Heart left ventricle (tissue), 16 donors: Measurements from ENCODE around the gene PACSIN2. TPM values are rescaled to one million over a fixed set of nuclear protein-coding genes. Genes with fewer than 3 reads are reported as not detected.

ENCODE experiments used
- ATAC-seq, 4 donors: fragments of 200-7000 bp; cut with Tn5 transposase; one replicate each; pipeline ENCODE4 v1.9.1; 2020 to 2022; ENCODE audit warnings: moderate library complexity in 4 of 4, mild to moderate bottlenecking in 3 of 4, moderate number of reproducible peaks in 1 of 4
- DNase-seq, 5 donors: peaks; one replicate each; pipeline ENCODE4 v3.0.0-alpha.2; 2020
- H3K27ac ChIP-seq, 12 donors: fragments of 200-600 bp; sonication (generic) in 4 of 12; one replicate each; pipeline versions ENCODE4 v1.5.0 to v1.8.0; 2016 to 2022; ENCODE audit warnings: mild to moderate bottlenecking in 2 of 12
- H3K27me3 ChIP-seq, 9 donors: fragments of 200-600 bp; sonication (generic) in 2 of 9; one replicate each; pipeline versions ENCODE4 v1.5.1 to v1.8.0; 2016 to 2022; ENCODE audit warnings: mild to moderate bottlenecking in 3 of 9
- H3K36me3 ChIP-seq, 9 donors: fragments of 200-600 bp; sonication (generic) in 2 of 9; one replicate each; pipeline versions ENCODE4 v1.5.0 to v1.8.0; 2018 to 2022; ENCODE audit warnings: mild to moderate bottlenecking in 2 of 9
- H3K4me1 ChIP-seq, 12 donors: fragments of 200-600 bp; sonication (generic) in 4 of 12; one replicate each; pipeline versions ENCODE4 v1.5.0 to v1.8.0; 2016 to 2022; ENCODE audit warnings: mild to moderate bottlenecking in 3 of 12
- H3K4me3 ChIP-seq, 12 donors: fragments of 200-600 bp; sonication (generic) in 4 of 12; one replicate each; pipeline versions ENCODE4 v1.5.0 to v1.8.0; 2017 to 2022; ENCODE audit warnings: mild to moderate bottlenecking in 9 of 12, moderate library complexity in 4 of 12
- H3K9me3 ChIP-seq, 12 donors: fragments of 200-600 bp; sonication (generic) in 4 of 12; one replicate each; pipeline versions ENCODE4 v1.5.0 to v1.8.0; 2016 to 2022; ENCODE audit warnings: mild to moderate bottlenecking in 1 of 12
- POLR2A ChIP-seq, 2 donors: fragments of 450-650 bp; IDR thresholded peaks; one replicate each; pipeline ENCODE4 v1.6.1; 2017; ENCODE audit warnings: antibody characterized with exemption in 2 of 2, mild to moderate bottlenecking in 2 of 2, moderate library complexity in 2 of 2
- WGBS, 4 donors: extraction: QIAGEN DNeasy Blood & Tissue Kit in 2 of 4; methylation state at CpG; one replicate each; pipeline versions ENCODE4 v1.1.5 to v1.1.7; 2013 to 2018; 5-methylcytosine and 5-hydroxymethylcytosine counted together
- intact Hi-C, 10 donors: fragments of 100-400 bp; cut with DNase I; formaldehyde crosslinking; loops; one replicate each; pipeline versions ENCODE4 v1.11.1 to v1.14.2; 2022
- polyA plus RNA-seq, 2 donors: library from polyadenylated mRNA; stranded (reverse); fragments of 200-250 nt; gene quantifications; one replicate each; pipeline ENCODE4 v1.2.3, GENCODE V29; 2013
- total RNA-seq, 9 donors: library from RNA; depleted of rRNA in 2 of 9; stranded (reverse); fragments of >200 nt in 2 of 9; fragmentation: NEBNext Ultra II Directional in 3 of 9; extraction: Animal tissue kit (Norgen Biotek cat#: 25700) in 3 of 9; gene quantifications; one replicate each; pipeline versions ENCODE4 v1.1.0 to v1.2.4, GENCODE V29; 2016 to 2023
- TF ChIP-seq, protein P1 (sequence below), 12 donors: fragments of 200-600 bp; sonication (generic) in 4 of 12; IDR thresholded peaks; one replicate each; pipeline versions ENCODE4 v1.5.0 to v1.8.0; 2018 to 2022; ENCODE audit warnings: antibody characterized with exemption in 12 of 12, mild to moderate bottlenecking in 5 of 12
- donor health status: ischemic (EF 13 %, LVEDD 7.1; RV severe dilation, severe dysfunction).
- donor health status: healthy with polysubstance abuse.
- donor health status: DM: no; HTN: yes; CAD: no.
- donor health status: DM: no; HTN: no; CAD: no.
- donor health status: ischemic (EF 25% LVEDD 6.9; RV normal size, moderate dysfunction).
- donor health status: ischemic (EF 25% LVEDD 5.7; RV mildly dilated, moderate dysfunction).
- donor health status: healthy.
- donor health status: DM: yes; HTN: yes; CAD: no.
- donor health status: ischemic (EF 35%, LVEDD 5.7; RV mildly dilated, moderate dysfunction).
- donor health status: nonischemic (EF 11% LVEDD 7.7; RV severe dilation, severe dysfunction).
- donor health status: DM: yes; HTN: yes; CAD: no.
- donor health status: PGD.
- donor health status: ischemic (EF 29% LVEDD 5.4; RV normal size, mild dysfunction).
- donor health status: nonischemic (EF 23%, LVEDD 6.1; RV moderate dilation, normal function).

The PACSIN2 gene
- total and polyA plus RNA-seq, 11 donors, result 26.5 to 87.1 (median 59.3) TPM

DNA sequence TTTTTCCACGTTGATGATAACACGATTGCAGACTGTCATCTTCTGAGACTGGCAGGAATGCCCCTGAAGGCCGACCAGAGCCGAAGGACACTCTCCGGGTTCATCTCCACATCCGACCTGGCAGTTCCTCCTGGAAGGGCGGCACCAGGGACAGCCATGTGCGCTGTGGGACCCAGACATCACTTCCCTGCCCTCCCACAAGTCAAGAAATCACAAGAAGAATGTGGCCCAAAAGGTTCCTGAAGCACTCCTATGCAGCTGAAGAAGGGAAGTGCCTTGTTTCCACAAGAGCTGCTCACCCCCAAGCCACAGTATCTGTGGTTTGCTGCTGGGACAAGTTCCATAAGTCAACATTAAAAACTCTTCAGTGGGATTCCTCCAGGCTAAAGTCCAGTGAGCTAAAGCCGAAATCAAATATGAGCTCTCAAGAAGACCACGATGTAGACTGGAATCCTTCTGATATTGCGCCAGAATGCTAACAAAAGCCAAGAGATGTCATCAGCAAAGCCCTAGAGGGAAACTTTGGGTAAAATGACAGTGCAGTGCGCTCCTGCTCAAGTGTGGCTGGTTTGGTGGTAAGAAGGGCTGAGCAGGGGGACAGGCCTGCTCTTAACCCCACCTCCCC is 21.2 kb downstream of the PACSIN2 start:
- Histone ChIP-seq H3K27me3 (no peaks in the 10 kb centered on the region), H3K9me3 (peaks cover 0 to 5% (median 0%) of the 10 kb centered on the region in 12 donors), H3K27ac (peak overlapping the region in 3 of 12 donors; percentile 76 to 86 (median 86)), H3K4me3 (no peak overlapping the region), H3K4me1 (peaks cover 4 to 86% (median 46%) of the 10 kb centered on the region in 12 donors), H3K36me3 (peaks cover 0 to 4% (median 0%) of the 10 kb centered on the region in 9 donors)
- DNase-seq, result no peak
- intact Hi-C loops, result no loop called here
- peak in 1 of 4 donors; percentile 16 for ATAC-seq
- no peak for TF ChIP-seq POLR2A (IDR thresholded peaks at IDR 0.05)
- TF ChIP-seq, protein P1, sequence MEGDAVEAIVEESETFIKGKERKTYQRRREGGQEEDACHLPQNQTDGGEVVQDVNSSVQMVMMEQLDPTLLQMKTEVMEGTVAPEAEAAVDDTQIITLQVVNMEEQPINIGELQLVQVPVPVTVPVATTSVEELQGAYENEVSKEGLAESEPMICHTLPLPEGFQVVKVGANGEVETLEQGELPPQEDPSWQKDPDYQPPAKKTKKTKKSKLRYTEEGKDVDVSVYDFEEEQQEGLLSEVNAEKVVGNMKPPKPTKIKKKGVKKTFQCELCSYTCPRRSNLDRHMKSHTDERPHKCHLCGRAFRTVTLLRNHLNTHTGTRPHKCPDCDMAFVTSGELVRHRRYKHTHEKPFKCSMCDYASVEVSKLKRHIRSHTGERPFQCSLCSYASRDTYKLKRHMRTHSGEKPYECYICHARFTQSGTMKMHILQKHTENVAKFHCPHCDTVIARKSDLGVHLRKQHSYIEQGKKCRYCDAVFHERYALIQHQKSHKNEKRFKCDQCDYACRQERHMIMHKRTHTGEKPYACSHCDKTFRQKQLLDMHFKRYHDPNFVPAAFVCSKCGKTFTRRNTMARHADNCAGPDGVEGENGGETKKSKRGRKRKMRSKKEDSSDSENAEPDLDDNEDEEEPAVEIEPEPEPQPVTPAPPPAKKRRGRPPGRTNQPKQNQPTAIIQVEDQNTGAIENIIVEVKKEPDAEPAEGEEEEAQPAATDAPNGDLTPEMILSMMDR (IDR thresholded peaks at IDR 0.05), result no peak
- WGBS, 4 donors, result 70 to 79% (median 74%) methylated on average over 12 of the region's 12 CpGs

DNA sequence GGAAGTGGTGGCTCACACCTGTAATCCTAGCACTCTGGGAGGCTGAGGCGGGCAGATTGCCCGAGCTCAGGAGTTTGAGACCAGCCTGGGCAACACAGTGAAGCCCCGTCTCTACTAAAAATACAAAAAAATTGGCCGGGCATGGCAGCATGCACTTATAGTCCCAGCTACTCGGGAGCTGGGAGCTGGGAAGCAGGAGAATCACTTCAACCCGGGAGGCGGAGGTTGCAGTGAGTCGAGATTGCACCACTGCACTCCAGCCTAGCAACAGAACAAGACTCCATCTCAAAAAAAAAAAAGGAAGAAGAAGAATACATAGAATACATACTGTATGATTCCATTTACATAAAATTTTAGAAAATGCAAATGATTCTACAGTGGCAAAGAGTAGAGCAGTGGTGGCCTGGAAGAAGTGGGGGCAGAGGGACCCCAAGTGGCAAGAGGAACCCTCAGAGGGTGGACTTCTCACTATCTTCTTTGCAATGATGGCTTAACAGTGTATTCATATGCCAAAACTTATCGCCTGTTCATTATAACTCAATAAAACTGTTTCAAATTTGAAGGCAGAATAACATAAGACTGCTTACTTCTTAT is 22.0 kb downstream of the PACSIN2 start:
- 76 to 88% (median 81%) methylated on average over 9 of the region's 9 CpGs for WGBS, 4 donors
- Histone ChIP-seq H3K36me3 (peaks cover 0 to 4% (median 0%) of the 10 kb centered on the region in 9 donors), H3K4me1 (peaks cover 4 to 78% (median 46%) of the 10 kb centered on the region in 12 donors), H3K9me3 (no peaks in the 10 kb centered on the region), H3K27ac (peak overlapping the region in 2 of 12 donors; percentile 86), H3K27me3 (no peaks in the 10 kb centered on the region), H3K4me3 (no peak overlapping the region)
- no peak for TF ChIP-seq POLR2A (IDR thresholded peaks at IDR 0.05)
- TF ChIP-seq, protein P1 (IDR thresholded peaks at IDR 0.05), result no peak
- intact Hi-C loops, result no loop called here
- no peak for ATAC-seq
- no peak for DNase-seq

GRCh38 chr22:42992092-42992491 is 22.9 kb downstream of the PACSIN2 start:
- intact Hi-C loops, result no loop called here
- WGBS, 4 donors, result 96 to 99% (median 98%) methylated on average over 3 of the region's 3 CpGs
- Histone ChIP-seq H3K4me3 (no peak overlapping the region), H3K36me3 (peaks cover 0 to 4% (median 0%) of the 10 kb centered on the region in 9 donors), H3K27ac (peak overlapping the region in 1 of 12 donors; percentile 3), H3K27me3 (no peaks in the 10 kb centered on the region), H3K4me1 (peaks cover 4 to 69% (median 40%) of the 10 kb centered on the region in 12 donors), H3K9me3 (no peaks in the 10 kb centered on the region)
- no peak for ATAC-seq
- DNase-seq, result no peak
- TF ChIP-seq, protein P1 (IDR thresholded peaks at IDR 0.05), result no peak
- TF ChIP-seq POLR2A (IDR thresholded peaks at IDR 0.05), result no peak

DNA sequence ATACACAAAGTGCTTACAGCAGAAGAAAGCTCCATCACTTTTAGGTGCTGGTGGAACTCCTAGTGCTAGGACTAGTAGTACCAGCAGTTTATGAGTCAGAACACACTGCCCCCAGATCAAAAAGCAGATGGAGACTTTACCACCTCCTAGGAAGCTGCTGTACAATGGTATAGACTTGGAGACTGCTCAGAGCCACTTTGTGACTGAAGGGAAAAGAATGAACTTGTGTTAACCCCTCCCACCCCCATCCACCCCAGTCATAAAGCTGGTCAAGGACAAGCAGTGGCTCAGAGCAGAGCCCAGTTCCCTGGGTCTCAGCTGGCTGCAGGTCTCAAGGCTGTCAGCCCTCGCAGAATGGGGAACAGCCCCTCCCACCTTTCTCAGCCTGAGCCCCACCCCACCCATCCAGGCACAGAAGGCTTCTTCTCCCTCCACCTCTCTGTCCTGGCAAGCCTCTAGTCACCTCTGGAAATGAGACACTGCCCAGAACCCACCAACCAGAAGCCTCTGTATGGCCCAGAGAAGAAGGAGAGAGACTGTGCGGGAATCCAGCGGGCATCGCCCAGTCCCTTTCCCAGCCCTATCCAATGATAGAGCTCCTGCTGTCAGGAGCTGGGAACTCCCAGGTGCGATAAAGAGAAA is 23.8 kb downstream of the PACSIN2 start:
- TF ChIP-seq POLR2A (IDR thresholded peaks at IDR 0.05), result no peak
- TF ChIP-seq, protein P1 (IDR thresholded peaks at IDR 0.05), result no peak
- H3K27me3 ChIP-seq, result no peaks in the 10 kb centered on the region
- no peak for ATAC-seq
- no peak overlapping the region for H3K4me3 ChIP-seq
- DNase-seq, result no peak
- H3K36me3 ChIP-seq, result peaks cover 0 to 4% (median 0%) of the 10 kb centered on the region in 9 donors
- intact Hi-C loops, result no loop called here
- peak overlapping the region in 1 of 12 donors; percentile 27 for H3K27ac ChIP-seq
- WGBS, 4 donors, result 60 to 83% (median 74%) methylated on average over 5 of the region's 5 CpGs
- peaks cover 4 to 60% (median 31%) of the 10 kb centered on the region in 12 donors for H3K4me1 ChIP-seq
- no peaks in the 10 kb centered on the region for H3K9me3 ChIP-seq
